Smooth muscle cell (in vitro differentiated cells): ENCODE data around the gene ZNF428. TPM values are rescaled to one million over a fixed set of nuclear protein-coding genes. Genes with fewer than 3 reads are reported as not detected.
"Not testable (repeated sequence)": the region's sequence is repeated elsewhere in the genome, so short reads cannot be mapped to it uniquely, and the experiment has no call there.

ENCODE experiments used
- DNase-seq: peaks from one replicate; lab custom pipeline; 2025; ENCODE audit not compliant: unreplicated experiment; lab: John Stamatoyannopoulos, UW
- H2AFZ ChIP-seq: fragments of 200-600 bp; sonication (generic); 2 replicates; pipeline ENCODE4 v1.6.0; 2016; ENCODE audit warnings: antibody characterized with exemption, low read depth, mild to moderate bottlenecking
- H3F3A ChIP-seq: fragments of 200-600 bp; sonication (generic); 2 replicates; pipeline ENCODE4 v1.6.0; 2017; ENCODE audit warnings: antibody characterized with exemption, low read depth
- H3K27ac ChIP-seq: fragments of 200-600 bp; sonication (generic); 2 replicates; pipeline ENCODE4 v1.5.1; 2016; ENCODE audit warnings: low read depth, mild to moderate bottlenecking
- H3K27me3 ChIP-seq: fragments of 200-600 bp; sonication (generic); 2 replicates; pipeline ENCODE4 v1.6.1; 2016; ENCODE audit warnings: low read depth, mild to moderate bottlenecking
- H3K36me3 ChIP-seq: fragments of 200-600 bp; sonication (generic); 2 replicates; pipeline ENCODE4 v1.5.1; 2016; ENCODE audit warnings: low read depth
- H3K4me1 ChIP-seq: fragments of 200-600 bp; sonication (generic); 2 replicates; pipeline ENCODE4 v1.5.1; 2016; ENCODE audit warnings: low read depth
- H3K4me2 ChIP-seq: fragments of 200-600 bp; sonication (generic); 2 replicates; pipeline ENCODE4 v1.6.0; 2016; ENCODE audit warnings: mild to moderate bottlenecking
- H3K4me3 ChIP-seq: fragments of 200-600 bp; sonication (generic); 2 replicates; pipeline ENCODE4 v1.5.1; 2016; ENCODE audit warnings: mild to moderate bottlenecking
- H3K79me2 ChIP-seq: fragments of 200-600 bp; sonication (generic); 2 replicates; pipeline ENCODE4 v1.6.0; 2016; ENCODE audit warnings: low read depth, mild to moderate bottlenecking
- H3K9ac ChIP-seq: fragments of 200-600 bp; sonication (generic); 2 replicates; pipeline ENCODE4 v1.6.0; 2016; ENCODE audit warnings: low read depth
- H3K9me3 ChIP-seq: fragments of 200-600 bp; sonication (generic); replicated peaks from 2 replicates; pipeline ENCODE4 v1.5.1; 2016; ENCODE audit warnings: low read depth
- H4K20me1 ChIP-seq: fragments of 200-600 bp; sonication (generic); 2 replicates; pipeline ENCODE4 v1.6.0; 2016; ENCODE audit warnings: low read depth
- CTCF ChIP-seq: fragments of 200-600 bp; sonication (generic); IDR thresholded peaks from 2 replicates; pipeline ENCODE4 v1.5.1; 2017; ENCODE audit warnings: borderline replicate concordance, mild to moderate bottlenecking, antibody characterized with exemption; ENCODE audit not compliant: insufficient read depth, poor library complexity, severe bottlenecking
- WGBS: methylation state at CpG from one replicate; pipeline ENCODE4 v1.1.7; 2016; ENCODE audit warnings: low lambda C conversion rate; 5-methylcytosine and 5-hydroxymethylcytosine counted together
- polyA plus RNA-seq: library from polyadenylated mRNA; unstranded; fragments of >200 nt; fragmentation: Nextera tagmentation; extraction: Ambion mirVana; gene quantifications from 2 replicates; pipeline ENCODE4 v1.2.1, GENCODE V29; 2016
- total RNA-seq: library from RNA; depleted of rRNA; stranded (reverse); fragments of >200 nt; gene quantifications from 2 replicates; pipeline ENCODE4 v1.2.3, GENCODE V29; 2014

ZNF428 gene
- total and polyA plus RNA-seq, 2 experiments from 2014 or later = 20.3 to 63.1 TPM

- Histone ChIP-seq H3F3A (no peaks in the 10 kb centered on the region), H2AFZ (no peak overlapping the region), H3K4me1 (no peaks in the 10 kb centered on the region), H3K27ac (no peak overlapping the region), H3K9me3 (no peaks in the 10 kb centered on the region), H3K9ac (no peak overlapping the region), H3K4me3 (no peak overlapping the region), H3K36me3 (no peaks in the 10 kb centered on the region), H3K79me2 (no peaks in the 10 kb centered on the region), H3K4me2 (no peak overlapping the region), H4K20me1 (no peaks in the 10 kb centered on the region), H3K27me3 (no peaks in the 10 kb centered on the region)
- DNase-seq = no peak
- TF ChIP-seq CTCF = no peak
- 71% methylated on average over 5 of the region's 5 CpGs for WGBS
Measured at GRCh38 chr19:43652546-43652874, 33.1 kb upstream of the ZNF428 start.

GRCh38 chr19:43651758-43652545, 32.5 kb upstream of the ZNF428 start:
- peak; percentile 57 for TF ChIP-seq CTCF
- Histone ChIP-seq H2AFZ (no peak overlapping the region), H4K20me1 (no peaks in the 10 kb centered on the region), H3K79me2 (no peaks in the 10 kb centered on the region), H3K9ac (no peak overlapping the region), H3K4me2 (no peak overlapping the region), H3K36me3 (peaks cover 2% of the 10 kb centered on the region), H3F3A (no peaks in the 10 kb centered on the region), H3K27ac (no peak overlapping the region), H3K4me3 (no peak overlapping the region), H3K27me3 (no peaks in the 10 kb centered on the region), H3K4me1 (no peaks in the 10 kb centered on the region), H3K9me3 (no peaks in the 10 kb centered on the region)
- no peak for DNase-seq
- 72% methylated on average over 14 of the region's 14 CpGs for WGBS

DNA sequence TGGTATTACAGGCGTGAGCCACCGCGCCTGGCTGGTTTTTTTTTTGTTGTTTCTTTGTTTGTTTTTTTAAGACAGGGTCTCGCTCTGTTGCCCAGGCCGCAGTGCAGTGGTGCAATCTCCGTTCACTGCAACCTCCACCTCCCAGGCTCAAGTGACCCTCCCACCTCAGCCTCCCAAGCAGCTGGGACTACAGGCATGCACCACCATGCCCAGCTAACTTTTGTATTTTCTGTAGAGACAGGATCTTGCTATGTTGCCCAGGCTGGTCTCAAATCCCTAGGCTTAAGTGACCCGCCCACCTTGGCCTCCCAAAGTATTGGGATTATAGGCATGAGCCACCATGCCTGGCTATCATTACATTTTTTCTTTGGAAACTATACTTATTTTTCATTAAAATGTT, 30.8 kb upstream of the ZNF428 start:
- H3K79me2 ChIP-seq, H3K27ac ChIP-seq, H3K36me3 ChIP-seq, H3K9ac ChIP-seq, DNase-seq, H3K4me1 ChIP-seq, H4K20me1 ChIP-seq, H2AFZ ChIP-seq, H3K9me3 ChIP-seq, H3F3A ChIP-seq, H3K27me3 ChIP-seq, H3K4me2 ChIP-seq, H3K4me3 ChIP-seq: not testable (repeated sequence)
- WGBS = 98% methylated on average over 7 of the region's 7 CpGs

DNA sequence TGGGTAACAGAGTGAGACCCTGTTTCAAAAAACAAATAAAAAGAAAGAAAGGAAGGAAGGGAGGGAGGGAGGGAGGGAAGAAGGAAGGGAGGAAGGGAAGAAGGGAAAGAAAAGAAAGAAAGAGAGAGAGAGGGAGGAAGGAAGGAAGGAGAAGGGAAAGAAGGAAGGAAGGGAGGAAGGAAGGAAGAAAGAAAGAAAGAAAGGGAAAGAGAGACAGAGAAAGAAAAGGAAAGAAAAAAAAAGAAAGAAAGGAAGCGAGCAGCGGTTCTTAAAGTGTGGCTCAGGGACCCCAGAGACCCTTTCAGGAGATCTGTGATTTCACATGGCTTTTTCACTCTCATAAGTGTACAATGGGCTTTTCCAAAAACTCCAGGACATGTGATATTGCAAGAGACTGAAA, 30.1 kb upstream of the ZNF428 start:
- Histone ChIP-seq H3K36me3 (peaks cover 3% of the 10 kb centered on the region), H3K4me1 (no peaks in the 10 kb centered on the region), H2AFZ (no peak overlapping the region), H3K4me2 (no peak overlapping the region), H3K27ac (no peak overlapping the region), H3F3A (no peaks in the 10 kb centered on the region), H3K27me3 (no peaks in the 10 kb centered on the region), H3K9ac (no peak overlapping the region), H4K20me1 (no peaks in the 10 kb centered on the region), H3K4me3 (no peak overlapping the region), H3K79me2 (no peaks in the 10 kb centered on the region), H3K9me3 (no peaks in the 10 kb centered on the region)
- no peak for TF ChIP-seq CTCF
- WGBS = 78% methylated on average over 2 of the region's 2 CpGs
- no peak for DNase-seq
